ENCODE measurements around the gene SLC12A8. TPM values are rescaled to one million over a fixed set of nuclear protein-coding genes. Genes with fewer than 3 reads are reported as not detected.

Gene SLC12A8
- total and polyA plus RNA-seq, 9 of the 15 experiments (the other 6 are each of a cell fraction or from before 2014, with no cell fraction given) = 0.04 to 0.33 (median 0.09) TPM; not detected in 4

- DNase-seq (ENCODE audit: extremely low read depth in 1 of 4, low spot score in 3 of 4) = no peak
- no peaks in the 10 kb centered on the region for H3K36me3 ChIP-seq (ENCODE audit: control insufficient read depth, insufficient read depth, low read length)
- TF ChIP-seq NCOA4 (IDR thresholded peaks at IDR 0.05; ENCODE audit: partially characterized antibody) = no peak
- TF ChIP-seq ZC3H8 (IDR thresholded peaks at IDR 0.05) = no peak
- TF ChIP-seq, protein P1, sequence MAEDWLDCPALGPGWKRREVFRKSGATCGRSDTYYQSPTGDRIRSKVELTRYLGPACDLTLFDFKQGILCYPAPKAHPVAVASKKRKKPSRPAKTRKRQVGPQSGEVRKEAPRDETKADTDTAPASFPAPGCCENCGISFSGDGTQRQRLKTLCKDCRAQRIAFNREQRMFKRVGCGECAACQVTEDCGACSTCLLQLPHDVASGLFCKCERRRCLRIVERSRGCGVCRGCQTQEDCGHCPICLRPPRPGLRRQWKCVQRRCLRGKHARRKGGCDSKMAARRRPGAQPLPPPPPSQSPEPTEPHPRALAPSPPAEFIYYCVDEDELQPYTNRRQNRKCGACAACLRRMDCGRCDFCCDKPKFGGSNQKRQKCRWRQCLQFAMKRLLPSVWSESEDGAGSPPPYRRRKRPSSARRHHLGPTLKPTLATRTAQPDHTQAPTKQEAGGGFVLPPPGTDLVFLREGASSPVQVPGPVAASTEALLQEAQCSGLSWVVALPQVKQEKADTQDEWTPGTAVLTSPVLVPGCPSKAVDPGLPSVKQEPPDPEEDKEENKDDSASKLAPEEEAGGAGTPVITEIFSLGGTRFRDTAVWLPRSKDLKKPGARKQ (CRISPR knock-in tag; IDR thresholded peaks at IDR 0.05) = no peak
- no peak for TF ChIP-seq MEIS2 (IDR thresholded peaks at IDR 0.05; ENCODE audit: partially characterized antibody)
- TF ChIP-seq JUND (IDR thresholded peaks at IDR 0.05; ENCODE audit: borderline replicate concordance, low read depth, low read length) = no peak
- TF ChIP-seq JUND (tag; IDR thresholded peaks at IDR 0.05; ENCODE audit: borderline replicate concordance, low read depth, low read length) = no peak
- TF ChIP-seq RBFOX2 (IDR thresholded peaks at IDR 0.05; ENCODE audit: low read depth, low read length) = no peak
- no peak for TF ChIP-seq FOXP1 (CRISPR knock-in tag; IDR thresholded peaks at IDR 0.05)
- no peak overlapping the region for H3K27ac ChIP-seq (ENCODE audit: extremely low read depth, low read depth, low read length)
- ChIA-PET CTCF (ENCODE audit: low intra/inter-chr PET ratio) (no interaction called here), POLR2A (interaction anchor here (0.6 kb wide), 1 partner anchor 511 kb away, joined by 4 read pairs; no protein-coding TSS in a partner anchor)
- no peaks in the 10 kb centered on the region for H3K9me1 ChIP-seq (ENCODE audit: control insufficient read depth, insufficient read depth, low read length)
- H3K9me3 ChIP-seq (replicated peaks; ENCODE audit: control insufficient read depth, insufficient read depth, low read depth, low read length) = no peaks in the 10 kb centered on the region
- peaks cover 0 to 8% of the 10 kb centered on the region in 2 experiments; a peak in 3 of 5 replicates for H3K27me3 ChIP-seq (ENCODE audit: control insufficient read depth in 2 of 2, insufficient read depth in 2 of 2, low read length in 2 of 2)
- H3K4me1 ChIP-seq (replicated peaks in 1 of 2; ENCODE audit: control insufficient read depth in 2 of 2, insufficient read depth in 2 of 2, low read length in 2 of 2) = no peaks in the 10 kb centered on the region
- intact Hi-C loops (cut with micrococcal nuclease) = no loop called here
- FAIRE-seq = no peak
- ATAC-seq = no peak
- H3K4me3 ChIP-seq = no peak overlapping the region
- no peak overlapping the region for H2AFZ ChIP-seq (ENCODE audit: low read depth, low read length)
- H3K79me2 ChIP-seq (ENCODE audit: control insufficient read depth, insufficient read depth, low read length) = no peaks in the 10 kb centered on the region
- H3K9ac ChIP-seq (ENCODE audit: insufficient read depth in 1 of 2, low read depth in 2 of 2, low read length in 2 of 2) = no peak overlapping the region
- WGBS (ENCODE audit: insufficient coverage, low coverage, missing lambda C conversion rate) = 0% methylated on average over 5 of the region's 6 CpGs
- H4K20me1 ChIP-seq (replicated peaks; ENCODE audit: control insufficient read depth, insufficient read depth, low read length) = no peaks in the 10 kb centered on the region
- in situ Hi-C loops (cut with MboI) = no loop called here
- BruUV-seq (replicated peaks) = no TSS peak
- no peak overlapping the region for H3K4me2 ChIP-seq (ENCODE audit: insufficient read depth, low read length)
Measured at GRCh38 chr3:125078951-125079674, 133.4 kb downstream of the SLC12A8 start.
